HCT116 (cell line): ENCODE results near the gene NMB. TPM values are rescaled to one million over a fixed set of nuclear protein-coding genes. Genes with fewer than 3 reads are reported as not detected.

Experiments
- ATAC-seq: fragments of 200-7000 bp; cut with Tn5 transposase; 2 replicates; pipeline ENCODE4 v1.9.1; 2020; ENCODE audit warnings: mild to moderate bottlenecking, moderate library complexity
- BruUV-seq: library from RNA; stranded (reverse); fragments of 400-500 nt; replicated peaks from 2 replicates; lab custom pipeline; 2021; lab: Mats Ljungman, UMichigan
- CTCF ChIA-PET: fragments of 300-600 bp; sonication (Branson Sonifier 250); formaldehyde crosslinking; loops from one replicate; lab custom pipeline; 2021; ENCODE audit warnings: antibody characterized with exemption; lab: Charles Lee
- POLR2A ChIA-PET: fragments of 300-600, 350-600 bp; sonication (Branson Sonifier 250); formaldehyde crosslinking; loops from one replicate; lab custom pipeline; 2021; ENCODE audit warnings: antibody characterized with exemption; lab: Charles Lee
- RAD21 ChIA-PET, 2 experiments: fragments of 300-600 bp; sonication (Branson Sonifier 250); formaldehyde crosslinking; loops; one replicate each; lab custom pipeline; 2023; ENCODE audit warnings: low total read pairs in 2 of 2; ENCODE audit not compliant: uncharacterized antibody in 2 of 2, unreplicated experiment in 2 of 2, low non-redundant PET in 1 of 2; lab: Charles Lee
- DNase-seq: peaks from one replicate; pipeline ENCODE4 v3.0.0-alpha.2; 2010; ENCODE audit warnings: low read depth, low spot score
- H2AFZ ChIP-seq: fragments of 200-600 bp; shearing (Covaris generic), sonication (generic); 2 replicates; pipeline ENCODE4 v1.6.1; 2017; ENCODE audit warnings: low read depth, mixed run types, mixed read lengths, antibody characterized with exemption, low read length; ENCODE audit not compliant: poor library complexity, severe bottlenecking
- H3K27ac ChIP-seq: 2 replicates; pipeline ENCODE4 v1.5.1; 2012; ENCODE audit warnings: low read depth, low read length
- H3K27me3 ChIP-seq: fragments of 200-600 bp; sonication (generic); 2 replicates; pipeline ENCODE4 v1.6.1; 2016; ENCODE audit warnings: mixed run types, low read length, mixed read lengths; ENCODE audit not compliant: insufficient read depth
- H3K36me3 ChIP-seq, 2 experiments: fragments of 200-500 bp in 1 of 2; fragments of 200-600 bp in 1 of 2; sonication (Bioruptor generic) in 1 of 2; sonication (generic) in 1 of 2; 2 replicates each; pipeline versions ENCODE4 v1.5.1 to v1.6.1; 2014 to 2016; ENCODE audit warnings: low read length in 2 of 2, inconsistent platforms in 1 of 2, mixed read lengths in 1 of 2, mixed run types in 1 of 2; ENCODE audit not compliant: insufficient read depth in 2 of 2, control insufficient read depth in 1 of 2
- H3K4me1 ChIP-seq, 2 experiments: fragments of 200-600 bp in 1 of 2; sonication (generic) in 1 of 2; 2 replicates each; pipeline versions ENCODE4 v1.5.1 to v1.6.1; 2012 to 2017; ENCODE audit warnings: low read length in 2 of 2, inconsistent platforms in 1 of 2, mild to moderate bottlenecking in 1 of 2, mixed read lengths in 1 of 2, mixed run types in 1 of 2, moderate library complexity in 1 of 2; ENCODE audit not compliant: insufficient read depth in 2 of 2, control insufficient read depth in 1 of 2
- H3K4me2 ChIP-seq: fragments of 200-600 bp; sonication (generic); 2 replicates; pipeline ENCODE4 v1.6.1; 2017; ENCODE audit warnings: mixed run types, low read length, mixed read lengths
- H3K4me3 ChIP-seq, 2 experiments: fragments of 200-600 bp in 1 of 2; sonication (generic) in 1 of 2; replicated peaks in 1 of 2; 2 replicates each; pipeline ENCODE4 v1.5.1; 2011 to 2016; ENCODE audit warnings: low read length in 2 of 2, control low read depth in 1 of 2, low read depth in 1 of 2, mild to moderate bottlenecking in 1 of 2, mixed read lengths in 1 of 2, mixed run types in 1 of 2
- H3K79me2 ChIP-seq: fragments of 200-600 bp; sonication (generic); 2 replicates; pipeline ENCODE4 v1.6.1; 2017; ENCODE audit warnings: mild to moderate bottlenecking, mixed run types, low read length, moderate library complexity, mixed read lengths; ENCODE audit not compliant: insufficient read depth
- H3K9ac ChIP-seq: fragments of 200-600 bp; sonication (generic); 2 replicates; pipeline ENCODE4 v1.6.1; 2016; ENCODE audit warnings: low read length, mixed read lengths
- H3K9me2 ChIP-seq: fragments of 200-600 bp; sonication (generic), shearing (Covaris generic); 2 replicates; pipeline ENCODE4 v1.6.1; 2017; ENCODE audit warnings: mixed run types, mild to moderate bottlenecking, moderate library complexity; ENCODE audit not compliant: insufficient read depth
- H3K9me3 ChIP-seq, 2 experiments: fragments of 200-500 bp in 1 of 2; fragments of 200-600 bp in 1 of 2; sonication (Bioruptor generic) in 1 of 2; sonication (generic) in 1 of 2; 2 replicates each; pipeline ENCODE4 v1.6.1; 2014 to 2017; ENCODE audit warnings: low read length in 2 of 2, mixed read lengths in 2 of 2, inconsistent platforms in 1 of 2, low read depth in 1 of 2, mild to moderate bottlenecking in 1 of 2, mixed run types in 1 of 2, moderate library complexity in 1 of 2; ENCODE audit not compliant: control insufficient read depth in 1 of 2, insufficient read depth in 1 of 2
- H4K20me1 ChIP-seq: fragments of 200-600 bp; sonication (generic), shearing (Covaris generic); 2 replicates; pipeline ENCODE4 v1.6.1; 2017; ENCODE audit warnings: mixed run types, mild to moderate bottlenecking, moderate library complexity; ENCODE audit not compliant: insufficient read depth
- EZH2 ChIP-seq: fragments of 200-600 bp; sonication (generic); IDR thresholded peaks from 2 replicates; pipeline ENCODE4 v1.6.1; 2017; ENCODE audit warnings: antibody characterized with exemption, mixed run types
- EZH2phosphoT487 ChIP-seq: fragments of 200-600 bp; IDR thresholded peaks from 2 replicates; pipeline ENCODE4 v1.6.1; 2018; ENCODE audit warnings: antibody characterized with exemption, borderline replicate concordance
- FOSL1 ChIP-seq: IDR thresholded peaks from 2 replicates; pipeline ENCODE4 v1.6.1; 2012; ENCODE audit warnings: low read depth
- JUND ChIP-seq: IDR thresholded peaks from 2 replicates; pipeline ENCODE4 v1.6.1; 2012
- POLR2A ChIP-seq: IDR thresholded peaks from 2 replicates; pipeline ENCODE4 v1.7.0; 2011; ENCODE audit warnings: borderline replicate concordance; ENCODE audit not compliant: insufficient read depth, insufficient read length; ENCODE audit errors: extremely low read depth
- REST ChIP-seq: IDR thresholded peaks from 2 replicates; pipeline ENCODE4 v1.6.1; 2012; ENCODE audit warnings: low read depth
- SRF ChIP-seq: IDR thresholded peaks from 2 replicates; pipeline ENCODE4 v1.6.1; 2012; ENCODE audit warnings: low read depth
- YY1 ChIP-seq: IDR thresholded peaks from 2 replicates; pipeline ENCODE4 v1.6.1; 2011; ENCODE audit warnings: low read length, low read depth, moderate library complexity, mild to moderate bottlenecking; ENCODE audit not compliant: insufficient replicate concordance; ENCODE audit errors: extremely low read depth
- intact Hi-C: fragments of 100-400 bp; cut with micrococcal nuclease; formaldehyde crosslinking; loops from 2 replicates; pipeline ENCODE4 v1.10.0; 2022
- total RNA-seq: library from RNA; stranded (reverse); gene quantifications from one replicate; pipeline ENCODE4 v1.2.1, GENCODE V29; 2021; ENCODE audit not compliant: unreplicated experiment
- TF ChIP-seq, protein P1 (sequence below): IDR thresholded peaks from 2 replicates; pipeline ENCODE4 v1.6.1; 2012

NMB gene
- total RNA-seq, 1 experiment from 2014 or later: 9.8 TPM

DNA sequence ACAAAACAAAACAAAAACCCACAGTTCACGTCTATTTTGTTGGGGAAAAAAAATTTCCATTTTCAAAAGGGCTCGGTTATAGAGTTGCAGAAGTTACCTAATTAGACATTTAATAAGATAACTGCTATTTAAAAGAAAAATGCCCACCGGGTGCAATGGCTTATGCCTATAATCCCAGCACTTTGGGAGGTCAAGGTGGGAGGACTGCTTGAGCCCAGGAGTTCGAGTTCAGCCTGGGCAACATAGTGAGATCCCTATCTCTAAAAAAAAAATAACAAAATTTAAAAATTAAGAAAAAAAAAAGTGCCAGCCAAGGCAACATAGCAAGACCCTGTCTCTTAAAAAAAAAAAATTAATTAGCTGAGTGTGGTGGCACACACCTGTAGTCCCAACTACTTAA, 38.8 kb upstream of the NMB start (continued):
- no peak for TF ChIP-seq REST
- TF ChIP-seq, protein P1, sequence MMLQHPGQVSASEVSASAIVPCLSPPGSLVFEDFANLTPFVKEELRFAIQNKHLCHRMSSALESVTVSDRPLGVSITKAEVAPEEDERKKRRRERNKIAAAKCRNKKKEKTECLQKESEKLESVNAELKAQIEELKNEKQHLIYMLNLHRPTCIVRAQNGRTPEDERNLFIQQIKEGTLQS: no peak
- no peak for TF ChIP-seq EZH2

DNA sequence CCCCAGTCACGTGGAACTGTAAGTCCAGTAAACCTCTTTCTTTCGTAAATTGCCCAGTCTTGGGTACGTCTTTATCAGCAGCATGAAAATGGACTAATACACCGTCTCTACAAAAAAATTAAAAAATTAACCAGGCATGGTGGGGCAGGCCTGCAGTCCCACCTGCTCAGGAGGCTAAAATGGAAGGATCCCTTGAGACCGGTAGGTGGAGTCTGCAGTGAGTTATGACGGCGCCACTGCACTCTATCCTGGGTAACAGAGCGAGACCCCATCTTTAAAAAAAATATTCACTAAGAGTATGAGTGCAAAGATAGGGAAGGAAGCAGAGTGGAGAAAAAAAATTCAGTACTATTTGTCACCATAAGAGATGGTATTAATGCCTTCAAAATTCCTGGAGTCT, 32.3 kb upstream of the NMB start:
- peaks cover 13 to 28% of the 10 kb centered on the region in 2 experiments for H3K4me1 ChIP-seq
- TSS peak; percentile 16 for BruUV-seq
- no peaks in the 10 kb centered on the region for H3K27me3 ChIP-seq
- ChIA-PET CTCF (no interaction called here), RAD21 (no interaction called here), POLR2A (no interaction called here)
- H3K4me2 ChIP-seq: no peak overlapping the region
- H3K9me3 ChIP-seq: no peaks in the 10 kb centered on the region
- DNase-seq: no peak
- no peak for ATAC-seq
- no peak overlapping the region for H3K27ac ChIP-seq
- no peak overlapping the region for H2AFZ ChIP-seq
- H3K79me2 ChIP-seq: peaks cover 70% of the 10 kb centered on the region
- H4K20me1 ChIP-seq: no peaks in the 10 kb centered on the region; the same call in 1 of the 2 replicates
- no peaks in the 10 kb centered on the region for H3K9me2 ChIP-seq
- intact Hi-C loops: no loop called here
- H3K9ac ChIP-seq: no peak overlapping the region
- peaks cover 7 to 18% of the 10 kb centered on the region in 2 experiments; a peak in 2 of 4 replicates for H3K36me3 ChIP-seq
- H3K4me3 ChIP-seq: no peak overlapping the region
- no peak for TF ChIP-seq YY1
- TF ChIP-seq SRF: no peak
- no peak for TF ChIP-seq EZH2phosphoT487
- TF ChIP-seq JUND: no peak
- TF ChIP-seq FOSL1: no peak
- TF ChIP-seq POLR2A: no peak
